Activated CD8-positive, alpha-beta memory T cell treated with anti-CD3 and anti-CD28 coated beads, Interleukin-2, amount 10 ng/mL, durations not matched to agents 7 days and 5 days (primary cell): ENCODE results near the gene NIPAL4. TPM values are rescaled to one million over a fixed set of nuclear protein-coding genes. Genes with fewer than 3 reads are reported as not detected.
"Not testable (repeated sequence)": the region's sequence is repeated elsewhere in the genome, so short reads cannot be mapped to it uniquely, and the experiment has no call there.

Experiments
- ATAC-seq: fragments of 150-1000 bp; cut with Tn5 transposase; one replicate; pipeline ENCODE4 v1.10.0; 2021; ENCODE audit warnings: moderate library complexity
- CTCF ChIA-PET: fragments of 350-600 bp; sonication (Branson Sonifier 250); formaldehyde crosslinking; loops from one replicate; lab custom pipeline; 2021; ENCODE audit warnings: antibody characterized with exemption; lab: Charles Lee
- DNase-seq: peaks from one replicate; pipeline ENCODE4 v3.0.0-alpha.2; 2020
- H3K27ac Mint-ChIP-seq: one replicate; pipeline ENCODE4 v1.8.0; 2021; ENCODE audit warnings: mild to moderate bottlenecking, mixed read lengths
- H3K27me3 Mint-ChIP-seq: one replicate; pipeline ENCODE4 v1.8.0; 2021; ENCODE audit warnings: mixed read lengths
- H3K36me3 Mint-ChIP-seq: one replicate; pipeline ENCODE4 v1.8.0; 2021; ENCODE audit warnings: mild to moderate bottlenecking, mixed read lengths
- H3K4me1 Mint-ChIP-seq: one replicate; pipeline ENCODE4 v1.8.0; 2021; ENCODE audit warnings: mixed read lengths
- H3K4me3 Mint-ChIP-seq: one replicate; pipeline ENCODE4 v1.8.0; 2021; ENCODE audit warnings: mild to moderate bottlenecking, moderate library complexity, mixed read lengths
- H3K9me3 Mint-ChIP-seq: one replicate; pipeline ENCODE4 v1.8.0; 2022; ENCODE audit warnings: low read depth, mixed read lengths
- total RNA-seq, 2 experiments: library from RNA; stranded (reverse); gene quantifications; one replicate each; pipeline ENCODE4 v1.2.3, GENCODE V29; 2021

The NIPAL4 gene
- total RNA-seq, 2 experiments from 2014 or later, result 0.37 TPM; not detected in 1

DNA sequence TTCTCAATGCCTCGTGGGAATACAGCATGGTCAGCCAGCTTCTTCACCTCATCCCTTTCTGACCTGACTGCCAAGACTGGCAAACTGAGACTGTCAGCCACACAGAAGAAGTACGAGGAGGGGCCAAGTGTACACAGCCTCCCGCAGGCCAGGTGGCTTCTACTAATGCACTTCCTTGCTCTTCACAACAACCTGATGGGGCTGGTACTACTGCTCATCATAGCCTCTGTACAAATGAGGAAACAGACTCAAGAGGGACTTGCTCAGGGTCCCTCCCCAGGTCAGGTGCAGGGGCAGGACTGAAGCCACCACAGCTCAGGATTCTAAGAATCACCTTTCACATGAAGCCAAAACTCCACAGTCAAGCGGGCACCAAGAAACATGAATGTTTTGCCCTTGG, 21.3 kb downstream of the NIPAL4 start:
- no peak for ATAC-seq
- DNase-seq, result no peak
- CTCF ChIA-PET, result interaction anchor here (2.2 to 2.6 kb wide), 2 partner anchors 10 to 262 kb away, joined by 7 to 8 read pairs; partner anchors contain the start of gene LSM11
- H3K4me1 Mint-ChIP-seq, result peaks cover 46% of the 10 kb centered on the region
- H3K36me3 Mint-ChIP-seq, result peaks cover 75% of the 10 kb centered on the region
- no peaks in the 10 kb centered on the region for H3K27me3 Mint-ChIP-seq
- no peak overlapping the region for H3K4me3 Mint-ChIP-seq
- H3K9me3 Mint-ChIP-seq, result no peaks in the 10 kb centered on the region
- H3K27ac Mint-ChIP-seq, result peak overlapping the region; percentile 14

DNA sequence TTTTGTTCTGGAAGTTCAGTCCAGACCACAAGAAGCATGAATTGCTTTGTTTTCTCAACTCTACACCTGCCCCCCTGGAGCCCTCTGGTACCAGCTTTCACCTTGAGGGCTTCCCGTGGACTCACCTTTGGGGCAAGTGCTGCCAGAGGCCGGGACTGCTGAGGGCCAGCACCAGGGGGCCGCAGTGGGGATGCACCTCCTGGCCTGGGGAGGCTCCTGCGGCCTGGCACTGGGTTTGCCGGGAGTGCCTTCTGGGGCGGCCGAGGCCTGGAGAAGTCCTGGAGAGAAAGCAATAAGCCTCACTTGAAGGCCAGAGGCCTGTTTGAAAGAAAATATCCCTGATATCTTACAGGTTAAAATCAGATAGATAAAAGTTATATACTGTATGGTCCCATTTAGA, 21.7 kb downstream of the NIPAL4 start:
- CTCF ChIA-PET, result interaction anchor here (2.2 kb wide), 1 partner anchor 10 kb away, joined by 7 read pairs; no protein-coding TSS in a partner anchor
- Mint-ChIP-seq H3K4me3 (no peak overlapping the region), H3K27me3 (no peaks in the 10 kb centered on the region), H3K36me3 (peaks cover 77% of the 10 kb centered on the region), H3K9me3 (no peaks in the 10 kb centered on the region), H3K4me1 (peaks cover 49% of the 10 kb centered on the region), H3K27ac (no peak overlapping the region)
- DNase-seq (no peak), ATAC-seq (no peak)

DNA sequence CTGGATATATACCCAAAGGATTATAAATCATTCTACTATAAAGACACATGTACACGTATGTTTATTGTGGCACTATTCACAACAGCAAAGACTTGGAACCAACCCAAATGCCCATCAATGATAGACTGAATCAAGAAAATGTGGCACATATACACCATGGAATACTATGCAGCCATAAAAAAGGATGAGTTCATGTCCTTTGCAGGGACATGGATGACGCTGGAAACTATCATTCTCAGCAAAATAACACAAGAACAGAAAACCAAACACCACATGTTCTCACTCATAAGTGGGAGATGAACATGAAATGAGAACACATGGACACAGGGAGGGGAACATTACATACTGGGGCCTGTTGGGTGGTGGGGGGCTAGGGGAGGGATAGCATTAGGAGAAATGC, 22.7 kb downstream of the NIPAL4 start:
- H3K4me3 Mint-ChIP-seq, H3K27me3 Mint-ChIP-seq, H3K9me3 Mint-ChIP-seq, DNase-seq, CTCF ChIA-PET, H3K27ac Mint-ChIP-seq, ATAC-seq: not testable (repeated sequence)
- peaks cover 76% of the 10 kb centered on the region for H3K36me3 Mint-ChIP-seq
- peaks cover 59% of the 10 kb centered on the region for H3K4me1 Mint-ChIP-seq

DNA sequence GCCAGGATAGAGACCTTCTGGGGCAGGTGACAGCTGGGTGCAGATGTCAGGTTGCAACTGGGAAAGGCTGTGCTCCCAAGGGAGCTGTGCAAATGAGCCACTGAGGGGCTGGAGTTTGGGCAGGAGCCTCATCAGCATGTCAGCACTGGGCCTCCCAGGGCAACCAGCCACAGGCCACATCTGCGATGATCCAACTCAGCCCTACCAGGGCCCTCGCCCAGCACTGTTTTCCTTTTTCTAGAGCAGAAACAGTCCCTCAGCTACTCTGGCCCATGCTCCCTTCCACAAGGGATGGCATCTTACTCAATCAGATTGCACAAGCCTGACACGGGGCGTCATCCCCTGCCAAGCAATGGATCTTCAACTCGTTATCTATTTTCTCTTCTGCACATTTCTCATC, 24.8 kb downstream of the NIPAL4 start:
- DNase-seq (no peak), ATAC-seq (no peak)
- Mint-ChIP-seq H3K36me3 (peaks cover 76% of the 10 kb centered on the region), H3K27ac (no peak overlapping the region), H3K4me1 (peaks cover 57% of the 10 kb centered on the region), H3K27me3 (no peaks in the 10 kb centered on the region), H3K9me3 (no peaks in the 10 kb centered on the region), H3K4me3 (no peak overlapping the region)
- CTCF ChIA-PET, result interaction anchor here (1.6 to 2.7 kb wide), 3 partner anchors 14 to 167 kb away, joined by 3 to 11 read pairs (median 5); partner anchors contain the start of gene SOX30

DNA sequence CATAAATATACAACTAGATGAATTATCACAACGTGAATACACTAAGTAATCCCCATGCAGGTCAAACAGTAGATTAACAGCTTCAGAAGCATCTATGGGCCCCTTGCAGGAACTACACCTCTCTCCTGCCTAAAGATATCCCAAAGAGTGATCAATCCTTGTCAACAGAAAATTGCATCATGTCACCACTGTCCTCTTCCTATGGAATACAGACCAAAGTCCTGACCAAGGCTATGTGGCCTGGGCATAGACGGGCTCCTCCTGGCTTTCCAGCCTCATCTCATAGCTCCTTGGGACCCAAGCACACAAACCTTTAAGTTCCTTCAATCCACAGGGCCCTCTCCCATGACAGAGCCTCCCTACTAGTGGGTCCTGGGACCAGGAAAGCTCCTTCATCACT, 25.3 kb downstream of the NIPAL4 start:
- no peak for ATAC-seq
- H3K4me3 Mint-ChIP-seq, result no peak overlapping the region
- CTCF ChIA-PET, result interaction anchor here (0.9 to 2.7 kb wide), 3 partner anchors 15 to 258 kb away, joined by 3 to 11 read pairs (median 5); partner anchors contain the start of gene LSM11
- peaks cover 54% of the 10 kb centered on the region for H3K4me1 Mint-ChIP-seq
- no peaks in the 10 kb centered on the region for H3K27me3 Mint-ChIP-seq
- H3K36me3 Mint-ChIP-seq, result peaks cover 76% of the 10 kb centered on the region
- peak overlapping the region; percentile 5 for H3K27ac Mint-ChIP-seq
- DNase-seq, result no peak
- H3K9me3 Mint-ChIP-seq, result no peaks in the 10 kb centered on the region

DNA sequence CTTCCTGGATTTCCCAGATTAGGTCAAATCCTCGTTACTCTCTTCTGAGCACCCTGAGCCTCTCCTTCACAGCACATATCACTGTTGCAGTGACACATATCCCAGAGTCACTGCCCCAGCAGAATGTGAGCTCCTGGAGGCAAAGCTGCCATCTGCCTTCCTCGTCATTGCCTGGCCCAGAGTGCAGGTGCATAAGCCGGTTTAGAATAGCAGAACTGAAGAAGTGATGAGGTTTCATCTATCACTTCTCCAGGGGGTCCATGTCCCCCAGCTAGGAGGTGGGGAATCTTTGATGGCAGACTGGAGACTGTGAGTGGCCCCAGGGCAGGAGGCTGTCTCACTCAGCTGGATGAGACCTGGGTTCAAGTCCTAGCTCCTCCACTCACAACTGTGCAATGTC, 25.8 kb downstream of the NIPAL4 start:
- no peak for ATAC-seq
- peaks cover 49% of the 10 kb centered on the region for H3K4me1 Mint-ChIP-seq
- CTCF ChIA-PET, result interaction anchor here (0.6 to 2.7 kb wide), 3 partner anchors 15 to 257 kb away, joined by 3 to 11 read pairs (median 3); partner anchors contain the start of gene LSM11
- no peak overlapping the region for H3K4me3 Mint-ChIP-seq
- DNase-seq, result no peak
- H3K9me3 Mint-ChIP-seq, result no peaks in the 10 kb centered on the region
- H3K27me3 Mint-ChIP-seq, result no peaks in the 10 kb centered on the region
- H3K27ac Mint-ChIP-seq, result peak overlapping the region; percentile 9
- peaks cover 74% of the 10 kb centered on the region for H3K36me3 Mint-ChIP-seq

DNA sequence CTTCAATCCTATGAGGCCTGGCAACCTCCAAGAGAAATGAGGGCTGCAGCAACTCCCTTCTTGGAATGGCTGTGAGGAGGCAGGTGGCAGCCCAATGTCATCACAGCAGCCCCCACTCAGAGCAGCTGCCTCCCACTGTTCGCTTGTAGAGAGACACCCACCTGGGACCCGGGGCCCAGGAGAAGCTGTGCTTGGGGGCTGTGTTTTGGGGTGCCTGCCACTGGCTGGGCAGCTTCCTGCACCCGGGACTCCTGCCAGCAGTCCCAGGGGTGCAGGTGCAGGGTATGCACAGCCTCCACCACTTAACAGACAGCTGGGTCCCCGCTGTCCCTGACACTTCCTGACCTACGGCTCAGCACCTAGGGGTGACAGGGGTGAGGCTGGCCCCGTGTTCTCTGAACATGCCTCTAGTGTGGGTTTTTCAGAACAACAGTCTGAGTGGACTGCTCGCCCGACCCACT, 26.2 kb downstream of the NIPAL4 start:
- H3K4me1 Mint-ChIP-seq, result peaks cover 47% of the 10 kb centered on the region
- peak; percentile 10 for ATAC-seq
- no peak for DNase-seq
- H3K27me3 Mint-ChIP-seq, result no peaks in the 10 kb centered on the region
- peaks cover 76% of the 10 kb centered on the region for H3K36me3 Mint-ChIP-seq
- no peak overlapping the region for H3K4me3 Mint-ChIP-seq
- H3K27ac Mint-ChIP-seq, result peak overlapping the region; percentile 77
- CTCF ChIA-PET, result interaction anchor here (0.6 to 2.7 kb wide), 3 partner anchors 16 to 257 kb away, joined by 3 to 11 read pairs (median 3); partner anchors contain the start of gene LSM11
- H3K9me3 Mint-ChIP-seq, result no peaks in the 10 kb centered on the region

DNA sequence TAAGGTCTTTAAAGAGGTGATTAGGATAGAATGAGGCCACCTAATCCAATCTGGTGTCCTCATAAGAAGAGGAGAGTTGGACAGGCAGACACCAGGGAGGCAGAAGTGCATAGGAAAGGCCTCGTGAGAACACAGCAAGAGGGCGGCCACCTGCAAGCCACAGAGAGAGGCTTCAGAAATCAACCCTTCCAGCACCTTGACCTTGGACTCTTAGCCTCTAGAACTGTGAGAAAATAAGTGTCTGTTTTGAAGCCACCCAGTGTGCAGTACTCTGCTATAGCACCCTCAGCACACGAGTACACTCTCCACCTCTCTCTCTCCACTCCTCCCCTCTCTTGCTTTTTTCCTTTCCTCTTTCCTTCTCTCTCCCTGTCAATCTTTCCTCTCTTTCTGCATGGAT, 26.8 kb downstream of the NIPAL4 start:
- Mint-ChIP-seq H3K4me1 (peaks cover 44% of the 10 kb centered on the region), H3K9me3 (no peaks in the 10 kb centered on the region), H3K27me3 (no peaks in the 10 kb centered on the region), H3K36me3 (peaks cover 78% of the 10 kb centered on the region), H3K4me3 (no peak overlapping the region), H3K27ac (peak overlapping the region; percentile 77)
- ATAC-seq (peak; percentile 28), DNase-seq (no peak)
- CTCF ChIA-PET, result interaction anchor here (2.7 kb wide), 1 partner anchor 16 kb away, joined by 11 read pairs; no protein-coding TSS in a partner anchor

DNA sequence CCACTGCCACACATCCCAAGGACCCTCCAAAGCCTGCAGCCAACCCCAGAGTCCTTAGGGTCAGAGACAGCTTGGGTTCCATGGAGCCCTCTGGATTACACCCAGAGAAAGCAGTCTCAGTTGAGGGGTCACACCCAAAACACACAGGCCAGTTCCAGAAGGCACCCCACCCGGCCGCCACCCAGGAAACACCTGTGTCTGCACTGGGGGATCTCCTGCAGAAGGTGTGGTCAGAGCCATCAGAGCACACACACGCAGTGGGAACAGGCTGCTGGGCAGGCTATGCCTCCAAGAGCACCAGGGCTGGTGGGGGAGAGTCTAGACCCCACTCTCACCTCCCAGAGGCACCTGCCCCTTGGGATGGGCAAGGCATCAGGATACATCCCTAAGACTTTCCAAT, 27.3 kb downstream of the NIPAL4 start:
- H3K4me3 Mint-ChIP-seq, result no peak overlapping the region

DNA sequence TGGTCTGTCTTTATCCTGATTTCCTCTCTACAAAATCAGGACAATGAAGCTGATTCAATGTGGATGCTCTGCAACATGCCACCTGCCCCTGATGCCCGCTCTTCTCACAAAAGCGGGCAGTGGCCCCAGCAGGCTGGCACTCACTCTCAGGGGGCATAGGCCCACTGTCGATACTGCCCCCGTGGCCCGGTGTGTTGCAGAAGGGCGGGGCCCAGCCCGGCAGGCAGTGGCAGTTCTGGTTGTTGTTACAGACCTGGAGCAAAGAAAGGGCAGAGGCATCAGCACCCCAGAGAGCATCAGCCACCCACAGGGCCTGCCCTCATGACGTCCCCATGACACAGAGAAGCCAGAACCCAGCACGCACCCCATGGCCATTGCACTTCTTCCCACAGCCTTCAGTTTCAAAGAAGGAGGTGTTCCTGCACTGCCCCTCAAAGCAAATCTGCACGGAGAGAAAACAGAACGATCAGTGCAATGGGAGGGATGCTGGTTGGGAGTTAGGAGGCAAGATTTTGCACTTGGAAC, 31.5 kb downstream of the NIPAL4 start:
- Mint-ChIP-seq H3K36me3 (peaks cover 73% of the 10 kb centered on the region), H3K4me3 (no peak overlapping the region), H3K4me1 (peaks cover 32% of the 10 kb centered on the region), H3K9me3 (no peaks in the 10 kb centered on the region), H3K27me3 (no peaks in the 10 kb centered on the region), H3K27ac (peak overlapping the region; percentile 25)
- ATAC-seq, result no peak
- CTCF ChIA-PET, result no interaction called here
- no peak for DNase-seq

More for the DNA sequence above, 27.3 kb downstream of the NIPAL4 start:
- CTCF ChIA-PET, result no interaction called here
- Mint-ChIP-seq H3K4me1 (peaks cover 39% of the 10 kb centered on the region), H3K36me3 (peaks cover 77% of the 10 kb centered on the region), H3K27me3 (no peaks in the 10 kb centered on the region), H3K9me3 (no peaks in the 10 kb centered on the region), H3K27ac (peak overlapping the region; percentile 77)
- DNase-seq, result no peak
- peak; percentile 20 for ATAC-seq

DNA sequence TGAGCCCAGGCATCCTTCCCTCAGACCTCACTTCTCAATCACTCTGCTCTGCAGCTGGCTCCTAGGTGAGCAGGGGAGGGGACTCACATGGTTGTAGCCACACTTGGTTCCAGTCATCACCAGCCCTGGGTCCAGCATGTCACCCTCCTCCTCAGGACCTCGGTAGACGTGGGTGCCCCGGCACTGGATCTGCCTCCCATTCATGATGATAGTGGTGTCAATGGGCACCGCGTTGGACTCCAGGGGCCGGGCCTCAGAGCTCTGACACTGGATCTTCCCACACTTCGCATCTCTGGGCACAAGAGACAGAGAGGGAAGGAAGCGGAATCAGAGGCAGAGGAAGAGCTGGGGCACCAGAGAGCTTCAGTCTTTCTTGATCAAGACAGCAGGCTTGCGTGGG, 32.9 kb downstream of the NIPAL4 start:
- Mint-ChIP-seq H3K27ac (peak overlapping the region; percentile 53), H3K4me3 (no peak overlapping the region), H3K36me3 (peaks cover 73% of the 10 kb centered on the region), H3K4me1 (peaks cover 18% of the 10 kb centered on the region), H3K27me3 (no peaks in the 10 kb centered on the region), H3K9me3 (no peaks in the 10 kb centered on the region)
- no peak for ATAC-seq
- CTCF ChIA-PET, result no interaction called here
- no peak for DNase-seq

DNA sequence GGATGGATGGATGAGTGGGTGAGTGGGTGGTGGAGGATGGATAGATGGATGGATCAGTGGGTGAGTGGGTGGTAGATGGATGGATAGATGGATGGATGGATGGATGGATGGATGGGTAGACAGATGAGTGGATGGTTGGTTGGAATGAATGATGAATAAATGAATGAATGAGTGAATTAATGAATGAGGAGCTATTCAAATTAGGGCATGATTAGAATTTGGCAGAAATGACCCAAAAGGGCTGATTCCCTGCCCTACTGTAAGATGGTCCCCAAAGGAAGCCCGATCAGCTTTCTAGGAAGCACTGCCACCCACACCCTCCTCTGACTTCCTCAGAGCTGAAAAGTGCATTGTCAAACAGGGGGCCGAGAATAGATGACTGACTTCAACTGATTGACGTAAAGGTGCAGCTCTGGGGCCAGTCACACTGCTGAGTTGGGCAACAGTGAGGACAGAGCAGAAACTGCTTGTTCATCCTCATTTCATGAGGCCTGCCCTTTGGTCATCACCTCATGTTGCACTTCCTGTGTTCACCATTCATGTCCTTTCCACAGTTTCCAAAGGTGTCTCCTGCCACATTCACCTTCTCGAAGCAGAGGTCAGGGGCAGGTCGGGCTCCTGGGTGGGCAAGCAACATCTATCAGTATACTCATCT, 34.3 kb downstream of the NIPAL4 start:
- H3K4me3 Mint-ChIP-seq, result no peak overlapping the region
- no peak for ATAC-seq
- H3K27me3 Mint-ChIP-seq, result no peaks in the 10 kb centered on the region
- peaks cover 66% of the 10 kb centered on the region for H3K36me3 Mint-ChIP-seq
- CTCF ChIA-PET, result interaction anchor here (1.1 kb wide), 1 partner anchor 21 kb away, joined by 4 read pairs; no protein-coding TSS in a partner anchor
- H3K9me3 Mint-ChIP-seq, result no peaks in the 10 kb centered on the region
- DNase-seq, result no peak
- peaks cover 9% of the 10 kb centered on the region for H3K4me1 Mint-ChIP-seq
- peak overlapping the region; percentile 45 for H3K27ac Mint-ChIP-seq

DNA sequence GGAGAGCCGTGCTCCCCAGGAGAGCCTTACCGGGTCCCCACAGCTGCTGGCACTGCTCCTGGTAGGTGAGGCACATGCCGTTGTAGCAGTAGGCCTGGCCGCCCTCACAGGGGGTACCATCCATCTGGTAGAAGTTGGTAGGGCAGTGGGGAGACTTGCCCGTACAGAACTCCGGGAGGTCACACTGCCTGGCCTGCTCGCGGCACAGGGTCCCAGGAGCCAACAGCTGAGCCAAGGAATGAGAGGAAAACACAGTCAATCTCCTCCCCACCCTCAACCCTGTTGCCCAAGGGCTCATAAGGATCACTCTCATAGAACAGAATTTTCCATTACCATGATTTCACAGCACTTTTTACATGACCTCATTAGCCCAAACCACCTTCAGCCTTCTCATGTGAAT, 36.9 kb downstream of the NIPAL4 start:
- DNase-seq, result no peak
- CTCF ChIA-PET, result no interaction called here
- no peak overlapping the region for H3K4me3 Mint-ChIP-seq
- ATAC-seq, result no peak
- no peaks in the 10 kb centered on the region for H3K27me3 Mint-ChIP-seq
- H3K36me3 Mint-ChIP-seq, result peaks cover 67% of the 10 kb centered on the region
- no peaks in the 10 kb centered on the region for H3K9me3 Mint-ChIP-seq
- peaks cover 9% of the 10 kb centered on the region for H3K4me1 Mint-ChIP-seq
- no peak overlapping the region for H3K27ac Mint-ChIP-seq
